NCI-H1105 treated with DMSO at 0.1 percent for 48 hours (cell line): Measurements from ENCODE around the gene CREB3L1.
A peak's percentile ranks its signal among the peaks of the same experiment; 100 is the strongest.

ENCODE experiments used
- DNase-seq: peaks from one replicate; lab custom pipeline; 2025; lab: John Stamatoyannopoulos, UW

CREB3L1 gene

DNA sequence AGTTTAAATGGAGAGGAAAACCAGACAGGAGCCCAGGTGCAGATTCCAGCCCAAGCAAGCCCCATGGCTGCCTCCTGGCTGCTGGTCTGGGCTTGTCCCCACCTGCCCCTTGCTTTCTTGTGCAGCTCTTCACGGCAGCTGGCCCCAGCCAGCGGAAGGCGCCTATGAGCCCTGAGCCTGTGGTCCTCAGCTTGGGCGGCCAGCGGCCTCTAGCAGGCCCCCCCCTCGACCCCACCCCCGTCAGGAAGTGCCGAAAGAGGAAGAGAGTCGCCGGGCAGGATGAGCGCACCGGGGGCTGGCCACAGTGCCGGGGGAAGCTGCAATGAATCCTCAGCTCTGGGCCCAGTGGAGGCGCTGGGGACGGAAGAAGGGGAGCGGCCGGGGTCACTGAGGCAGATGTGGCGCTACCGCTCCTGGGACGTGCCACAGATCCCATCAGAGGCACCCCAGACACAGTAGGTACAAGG is 67.7 kb downstream of the CREB3L1 start:
- DNase-seq = peak; percentile 93

DNA sequence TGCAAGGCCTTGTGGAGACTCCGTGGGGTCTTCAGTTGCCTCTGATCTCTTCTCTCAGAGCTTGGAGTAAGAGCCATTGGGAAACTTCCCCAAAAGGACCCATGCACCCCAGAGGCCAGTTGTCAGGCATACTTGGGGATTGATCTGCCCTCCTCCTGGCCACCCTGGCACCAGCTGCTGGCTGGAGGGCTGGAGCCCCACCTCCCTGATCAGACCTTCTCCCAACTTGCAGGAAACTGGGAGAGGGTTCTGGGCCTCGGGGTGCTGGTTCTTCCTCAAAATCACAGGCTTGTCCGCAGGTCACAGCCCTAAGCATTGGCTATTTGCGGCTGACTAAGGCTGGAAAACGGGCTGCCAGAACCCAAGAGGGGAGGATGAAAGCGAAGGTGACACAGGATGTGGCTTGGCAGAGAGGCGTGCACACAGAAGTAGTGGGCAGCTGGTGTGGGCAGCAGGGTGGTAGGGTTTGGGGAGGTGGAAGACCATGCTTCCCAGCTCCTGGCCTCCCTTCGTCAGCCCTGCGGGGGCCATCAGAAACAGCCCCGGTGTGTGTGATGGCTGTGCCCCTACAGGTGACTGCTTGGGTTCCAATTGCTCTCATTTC is 68.5 kb downstream of the CREB3L1 start:
- DNase-seq = no peak

DNA sequence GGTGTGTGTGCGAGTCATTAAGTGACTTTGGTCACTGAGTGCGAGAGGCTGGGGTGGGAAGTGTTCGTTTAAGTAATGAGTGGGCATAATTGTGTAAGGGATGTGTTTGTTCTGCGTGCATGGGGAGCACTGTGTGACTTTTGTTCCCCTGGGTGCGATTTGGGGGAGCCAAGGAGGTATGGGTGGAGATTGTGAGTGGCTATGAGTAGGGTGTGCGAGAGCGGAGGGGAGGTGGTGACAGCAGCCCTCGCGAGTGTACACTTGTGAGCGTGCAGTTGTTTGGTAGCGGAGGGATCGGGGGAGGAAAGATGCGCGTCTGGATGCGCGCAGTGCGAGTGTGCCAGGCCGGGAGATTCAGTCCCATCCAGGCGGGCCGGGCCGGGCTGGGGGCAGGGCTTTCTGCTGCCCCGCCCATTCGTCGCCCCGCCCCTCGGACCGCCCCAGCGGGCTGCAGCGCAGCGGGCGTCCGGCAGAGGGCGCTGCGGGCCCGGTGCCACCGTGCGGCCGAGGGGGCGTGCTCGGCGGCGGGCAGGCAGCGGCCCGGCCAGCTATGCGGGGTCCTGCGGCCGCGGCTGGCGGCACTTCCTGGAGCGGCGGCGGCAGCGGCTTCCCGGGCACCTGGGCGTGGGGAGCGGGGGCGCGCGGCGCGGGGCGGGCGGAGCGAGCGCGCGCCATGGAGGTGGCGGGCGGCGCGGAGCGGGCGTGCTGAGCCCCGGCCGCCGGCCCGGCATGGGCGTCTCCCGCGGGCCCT is 69.6 kb downstream of the CREB3L1 start, which contains the start of gene DGKZ:
DGKZ (plus strand) TSS at position 578 of the 751 bp plus-strand sequence. CDS start 197 bp downstream, outside the sequence.
- peak; percentile 82 for DNase-seq

DNA sequence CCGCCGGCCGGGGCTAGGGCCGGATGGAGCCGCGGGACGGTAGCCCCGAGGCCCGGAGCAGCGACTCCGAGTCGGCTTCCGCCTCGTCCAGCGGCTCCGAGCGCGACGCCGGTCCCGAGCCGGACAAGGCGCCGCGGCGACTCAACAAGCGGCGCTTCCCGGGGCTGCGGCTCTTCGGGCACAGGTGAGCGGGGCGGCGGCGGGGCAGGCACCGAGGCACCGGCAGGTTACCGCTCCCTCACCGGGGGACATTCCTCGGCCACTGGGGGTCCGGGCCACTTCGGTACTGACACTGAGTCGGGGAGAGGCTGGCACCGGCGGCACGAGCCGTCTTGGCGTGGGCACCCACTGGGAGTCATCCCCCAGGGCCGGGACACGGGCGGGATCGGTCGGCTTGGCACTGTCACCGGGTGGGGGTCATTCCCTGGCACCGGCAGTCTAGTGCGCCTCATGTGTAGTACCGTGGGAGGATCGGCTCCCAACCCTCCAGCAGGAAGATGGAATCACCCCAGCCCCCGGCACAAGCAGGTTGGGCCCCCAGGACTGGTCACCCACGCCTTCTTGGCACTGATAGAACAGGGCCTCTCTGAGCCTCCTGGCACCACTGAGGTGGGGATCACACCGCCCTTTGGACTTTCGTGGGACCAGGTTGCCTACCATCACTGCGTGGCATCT is 70.3 kb downstream of the CREB3L1 start:
- no peak for DNase-seq

DNA sequence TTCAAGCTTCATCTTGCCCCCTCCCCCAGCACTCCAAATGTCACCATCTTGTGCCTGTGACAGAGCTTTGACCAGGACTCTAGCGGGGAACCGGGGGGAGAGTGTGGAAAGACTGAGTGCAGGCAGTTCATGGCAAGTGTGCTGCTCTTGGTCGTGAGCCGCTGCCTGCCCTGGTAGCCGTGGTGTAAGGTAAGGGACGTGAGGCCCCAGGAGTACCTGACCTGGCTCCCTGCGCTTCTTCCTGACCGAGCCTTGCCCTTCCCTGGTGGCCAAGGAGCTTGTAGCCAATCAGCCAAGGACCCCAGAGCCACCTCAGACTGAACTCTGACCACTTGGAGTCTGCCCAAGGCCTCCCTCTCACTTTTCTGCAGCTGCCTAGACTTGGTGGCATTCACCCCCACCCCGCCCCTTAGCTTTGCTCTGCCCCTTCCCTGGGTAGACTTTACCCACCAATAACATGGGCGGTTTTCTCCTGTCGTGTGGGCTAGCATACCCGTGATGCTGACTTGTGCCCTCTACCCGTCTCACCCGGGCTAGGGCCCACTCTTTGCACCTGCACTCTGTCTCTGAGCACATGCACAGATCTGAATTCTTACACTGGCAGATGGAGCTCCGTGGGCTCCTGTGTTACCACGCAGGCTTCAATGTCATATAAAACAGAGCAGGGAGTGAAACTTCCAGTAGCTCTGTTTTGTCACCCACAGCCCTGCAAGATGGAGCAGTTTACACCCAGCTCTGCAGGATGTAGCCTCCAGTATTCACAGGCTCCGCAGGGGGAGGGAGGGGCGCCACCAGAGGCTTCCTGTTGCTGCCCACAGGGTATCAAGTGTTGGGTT is 71.3 kb downstream of the CREB3L1 start:
- DNase-seq = no peak

DNA sequence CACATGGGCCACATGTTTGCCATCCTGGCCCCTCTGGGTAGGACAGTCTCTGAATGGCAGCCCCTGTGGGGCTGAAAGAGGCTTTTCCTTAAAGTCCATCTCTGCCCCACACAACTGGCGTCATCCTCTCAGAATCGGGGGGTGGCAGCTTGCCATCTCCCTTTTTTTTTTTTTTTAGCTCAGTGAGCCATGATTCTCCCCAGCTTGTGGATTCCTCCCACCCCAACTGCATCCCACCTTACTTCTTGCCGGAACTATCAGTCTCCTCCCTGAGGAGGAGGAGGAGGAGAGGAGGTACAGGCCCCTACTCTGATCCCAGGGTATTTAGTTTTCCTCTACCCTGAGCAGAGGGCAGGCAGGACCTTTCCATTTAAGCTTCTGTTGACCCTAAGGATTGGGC is 73.2 kb downstream of the CREB3L1 start:
- DNase-seq = no peak

DNA sequence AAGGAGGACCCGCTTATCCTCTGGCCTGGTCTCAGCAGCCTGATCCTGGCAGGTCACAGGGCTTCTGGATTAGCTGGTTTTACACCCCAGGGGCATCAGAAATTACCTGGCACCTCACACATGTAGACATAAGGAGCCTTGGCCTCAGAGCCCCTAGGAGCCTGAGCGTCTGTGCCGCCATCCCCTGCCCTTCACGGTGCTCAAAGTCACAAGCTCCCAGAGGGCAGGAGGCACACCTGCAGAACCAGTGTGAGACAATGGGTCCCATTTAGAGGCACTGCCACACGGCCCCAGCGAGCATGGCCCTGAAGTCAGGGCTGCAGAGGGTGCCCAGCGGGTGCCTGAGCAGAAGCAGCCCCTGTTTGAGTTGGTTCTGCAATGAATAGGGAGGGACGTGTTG is 73.7 kb downstream of the CREB3L1 start:
- DNase-seq = no peak

DNA sequence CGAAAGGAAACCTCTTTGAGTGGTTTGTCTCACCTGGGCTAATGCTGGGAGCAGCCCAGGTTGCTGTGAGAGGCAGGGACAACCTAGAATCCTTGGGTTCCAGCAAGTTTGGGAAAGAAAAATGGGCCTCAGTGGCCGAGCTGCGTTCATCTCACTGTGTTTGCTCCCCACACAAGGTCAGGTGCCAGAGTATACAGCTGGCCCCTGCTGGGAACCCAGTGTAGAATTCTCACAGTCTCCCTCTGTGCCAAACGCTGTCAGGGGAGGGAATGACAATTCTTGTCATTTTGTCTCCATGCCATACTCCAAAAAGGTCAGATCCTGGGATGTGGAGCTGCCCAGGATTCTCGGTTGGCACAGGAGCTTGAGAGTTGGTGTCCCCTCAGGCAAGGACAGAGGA is 74.1 kb downstream of the CREB3L1 start:
- no peak for DNase-seq

DNA sequence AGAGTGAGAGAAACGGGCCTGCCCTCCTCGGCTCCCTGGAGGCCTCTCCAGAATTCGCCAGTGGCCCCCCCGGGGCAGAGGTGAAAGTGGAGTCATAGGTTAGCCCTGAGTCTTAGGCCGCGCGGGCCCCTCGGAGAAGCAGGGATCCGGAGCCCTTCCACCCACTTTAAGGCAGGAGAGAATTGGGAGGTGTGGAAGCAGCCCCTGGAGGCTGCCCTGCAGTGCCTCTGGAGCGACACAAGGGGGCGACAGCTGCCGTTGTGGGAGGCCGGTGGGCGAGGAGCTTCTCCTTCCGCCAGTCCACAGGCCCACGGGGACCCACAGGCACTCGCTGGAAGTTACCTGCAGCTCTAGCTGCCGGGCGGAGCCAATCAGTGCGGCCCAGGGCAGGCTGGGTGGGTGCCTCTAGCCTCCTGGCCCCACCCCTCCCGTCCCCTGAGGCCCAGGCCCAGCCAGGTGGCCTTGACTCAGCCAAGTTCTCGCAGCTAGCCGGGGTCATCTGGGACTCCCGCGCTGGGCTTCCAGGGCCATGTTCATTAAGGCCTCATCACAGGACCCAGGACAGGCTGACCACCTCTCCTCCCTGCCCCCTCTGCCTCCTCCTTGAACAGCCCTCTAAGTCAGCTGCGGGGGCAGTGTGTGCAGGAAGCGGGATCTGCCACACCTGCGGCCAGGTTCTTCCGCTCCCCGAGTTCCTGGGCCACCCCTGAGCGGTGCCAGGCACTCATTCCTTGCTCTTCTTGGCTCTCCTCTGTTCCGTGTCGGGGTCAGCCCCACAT is 74.8 kb downstream of the CREB3L1 start:
- DNase-seq = no peak

DNA sequence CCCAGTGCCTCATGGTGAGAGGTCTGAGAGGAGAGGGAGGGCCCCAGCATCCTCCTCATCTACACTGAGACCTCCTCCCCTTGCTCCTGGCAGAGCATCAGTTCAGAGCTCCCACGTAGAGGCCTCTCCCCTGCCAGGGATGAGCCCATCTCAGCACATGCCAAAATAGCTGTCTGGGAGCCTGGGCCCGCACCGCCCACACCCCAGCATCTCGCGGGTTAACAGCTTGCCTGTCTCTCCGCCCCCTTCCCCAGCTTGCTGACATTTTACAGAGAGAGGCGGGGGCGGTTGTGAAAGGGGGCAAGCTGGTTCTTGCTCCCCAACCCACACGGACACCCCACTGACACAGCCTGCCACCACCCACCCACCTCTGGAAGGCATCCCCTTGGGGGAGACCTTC is 76.2 kb downstream of the CREB3L1 start:
- no peak for DNase-seq

DNA sequence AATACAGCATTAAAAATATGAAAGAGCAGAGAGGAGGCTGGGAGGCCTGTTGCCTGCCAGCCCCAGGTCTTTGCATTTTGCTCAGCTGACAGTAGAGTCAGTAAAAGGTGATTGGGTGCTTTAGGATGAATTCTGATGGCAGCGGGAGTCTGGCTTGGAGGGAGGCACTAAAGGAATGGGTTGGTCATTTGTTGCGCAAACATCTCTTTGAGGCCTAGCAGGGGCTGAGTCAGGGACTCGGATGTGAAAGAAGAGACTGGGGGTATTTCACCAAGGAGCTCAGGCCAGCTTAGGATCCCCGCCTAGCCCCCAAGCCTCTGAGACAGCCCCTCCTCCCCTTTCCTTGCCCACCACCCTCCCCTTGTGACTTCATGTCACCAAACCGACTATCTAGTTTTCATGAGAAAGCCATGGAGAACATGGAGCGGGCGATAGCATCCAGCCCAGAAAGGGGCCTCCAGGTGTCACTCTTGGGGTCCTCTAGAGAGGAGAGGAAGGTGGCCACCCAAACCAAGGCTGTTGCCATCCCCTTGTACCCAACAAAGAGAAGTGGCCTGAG is 79.5 kb downstream of the CREB3L1 start:
- DNase-seq = no peak

DNA sequence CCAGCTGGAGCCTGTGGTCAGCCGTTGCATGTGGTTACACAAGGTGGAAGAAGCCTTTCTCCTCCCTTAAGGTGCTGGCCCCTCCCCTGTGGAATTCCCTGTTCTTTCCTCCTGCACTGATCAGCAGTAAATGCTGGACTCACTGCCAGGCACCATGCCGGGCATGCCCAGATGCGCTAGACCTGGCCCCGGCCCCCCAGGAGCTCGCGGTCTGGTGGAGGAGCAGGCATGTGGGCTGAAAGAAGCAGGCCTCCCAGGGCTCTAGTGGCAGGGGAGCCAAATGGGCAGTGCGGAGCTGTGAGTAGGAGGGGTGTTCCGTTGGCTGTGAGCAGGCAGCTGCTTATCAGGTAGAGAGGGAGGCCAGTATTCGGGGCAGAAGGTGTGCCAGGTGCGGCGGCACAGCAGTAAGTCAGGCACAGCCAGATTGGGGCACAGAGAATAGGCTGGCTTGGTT is 80.0 kb downstream of the CREB3L1 start:
- no peak for DNase-seq

DNA sequence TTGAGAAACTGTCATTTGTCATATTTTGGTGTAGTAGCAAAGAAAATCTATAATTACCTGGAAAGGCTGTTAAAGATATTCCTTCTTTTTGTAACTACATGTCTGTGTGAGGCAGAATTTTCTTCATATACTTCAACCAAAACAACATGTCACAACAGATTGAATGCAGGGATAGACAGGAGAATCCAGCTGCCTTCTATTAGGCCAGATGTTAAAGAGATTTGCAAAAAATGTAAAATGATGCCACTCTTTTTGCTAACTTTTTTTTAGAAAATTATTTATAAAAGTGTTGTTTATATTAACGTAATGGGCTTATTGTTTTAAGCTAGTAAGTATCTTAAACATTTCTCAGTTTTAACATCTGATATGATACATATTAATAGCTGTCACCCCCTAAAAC is 82.5 kb downstream of the CREB3L1 start:
- DNase-seq = no peak

DNA sequence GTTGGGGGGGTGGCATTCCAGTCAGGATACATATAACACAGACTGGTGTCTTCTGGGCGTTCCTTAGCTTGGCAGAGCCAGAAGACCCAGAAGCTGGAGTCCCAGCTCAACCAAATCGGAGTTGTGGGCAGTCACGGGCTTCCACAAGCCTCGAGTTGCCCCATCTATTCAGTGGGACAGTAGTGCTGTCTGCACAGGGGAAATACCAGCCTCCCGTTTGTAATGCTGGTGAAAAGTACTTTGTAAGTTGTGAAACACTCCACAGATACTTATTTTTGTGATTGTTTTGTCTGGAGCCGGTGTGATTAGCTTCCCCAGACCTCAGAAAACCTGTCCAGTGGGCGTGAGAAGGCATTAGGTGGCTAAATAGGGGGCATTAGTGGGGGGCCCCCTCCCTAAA is 83.4 kb downstream of the CREB3L1 start:
- DNase-seq = no peak

DNA sequence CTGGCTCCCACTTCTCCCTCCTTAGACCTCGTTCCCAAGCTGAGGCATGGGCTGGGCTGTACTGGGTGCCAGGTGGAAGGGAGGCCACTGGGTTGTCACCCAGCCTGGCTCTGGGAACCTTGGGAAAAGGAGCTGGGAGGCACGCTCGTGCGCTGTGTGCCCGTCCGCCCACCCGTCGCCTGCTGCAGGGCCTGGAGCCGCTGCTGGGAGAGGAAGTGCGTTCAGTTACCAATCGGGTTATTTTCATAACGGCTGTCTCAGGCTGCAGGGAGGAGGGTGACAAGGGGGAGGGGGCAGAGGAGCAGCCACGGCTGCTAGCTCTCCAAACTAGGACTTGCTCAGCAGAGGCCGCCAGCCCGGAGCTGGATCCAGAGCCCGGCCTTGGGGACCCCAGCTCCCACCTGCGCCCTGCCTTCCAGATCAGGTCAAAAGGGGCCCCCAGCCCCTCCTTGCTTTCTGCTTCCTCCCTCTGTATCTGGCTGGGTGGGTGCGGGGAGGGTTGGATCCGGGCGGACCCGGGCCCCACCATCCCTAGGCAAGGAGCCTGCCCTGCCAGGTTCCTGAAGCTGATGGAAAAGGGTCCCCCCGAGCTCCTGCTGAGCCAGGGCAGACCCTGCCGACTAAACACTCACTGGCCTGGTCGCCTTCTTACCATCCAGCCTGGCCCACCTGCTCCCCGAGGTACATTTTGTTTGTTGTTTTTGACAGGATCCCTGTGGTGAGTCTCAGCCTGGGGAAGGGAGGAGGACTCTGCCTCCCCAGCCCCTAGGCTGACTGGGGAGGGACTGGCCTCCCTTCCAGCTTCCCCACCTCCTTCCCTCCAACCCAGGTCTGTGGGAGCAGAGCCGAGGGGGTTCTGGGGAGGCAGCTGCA is 84.1 kb downstream of the CREB3L1 start:
- no peak for DNase-seq

DNA sequence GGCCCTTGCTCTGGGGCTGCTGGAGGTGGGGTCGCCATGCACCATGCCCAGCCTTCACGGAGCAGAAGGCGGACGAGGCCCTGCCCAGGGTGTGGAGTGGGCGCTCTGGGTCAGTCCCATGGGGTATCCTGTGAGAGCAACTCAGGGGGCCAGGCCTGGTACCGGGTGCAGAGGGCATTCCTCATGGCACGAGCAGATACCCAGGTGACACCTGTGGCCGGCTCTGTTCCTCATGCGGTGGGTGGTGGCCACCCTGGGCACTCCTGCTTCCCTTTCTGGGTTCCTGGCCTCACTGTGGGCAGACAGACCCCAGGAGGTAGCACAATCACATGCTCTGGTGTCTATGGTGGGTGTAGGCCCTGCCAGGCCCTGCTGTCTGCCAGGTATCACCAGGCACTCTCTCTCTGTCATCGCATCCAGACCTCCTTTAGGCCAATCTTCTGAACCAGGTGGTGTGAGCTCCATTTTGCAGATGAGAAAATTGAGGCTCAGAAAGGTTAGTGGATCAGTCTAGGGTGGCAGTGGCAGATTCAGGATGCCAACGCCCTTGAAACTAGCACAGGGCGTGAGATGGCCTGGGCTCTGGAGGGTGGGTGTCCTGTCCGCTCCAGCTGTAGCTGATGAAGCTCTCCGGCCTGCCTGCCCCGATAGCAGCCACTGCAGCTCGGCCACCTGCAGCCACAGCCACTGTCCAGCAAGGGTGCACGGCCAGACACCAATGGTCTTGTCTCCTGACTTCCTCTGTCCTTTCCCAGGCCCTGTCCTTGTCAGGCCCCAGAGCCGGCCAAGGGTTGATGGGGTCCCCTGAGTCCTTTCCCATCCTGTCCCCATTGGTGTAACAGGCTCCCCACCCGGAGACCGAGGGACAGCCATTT is 84.9 kb downstream of the CREB3L1 start:
- no peak for DNase-seq

DNA sequence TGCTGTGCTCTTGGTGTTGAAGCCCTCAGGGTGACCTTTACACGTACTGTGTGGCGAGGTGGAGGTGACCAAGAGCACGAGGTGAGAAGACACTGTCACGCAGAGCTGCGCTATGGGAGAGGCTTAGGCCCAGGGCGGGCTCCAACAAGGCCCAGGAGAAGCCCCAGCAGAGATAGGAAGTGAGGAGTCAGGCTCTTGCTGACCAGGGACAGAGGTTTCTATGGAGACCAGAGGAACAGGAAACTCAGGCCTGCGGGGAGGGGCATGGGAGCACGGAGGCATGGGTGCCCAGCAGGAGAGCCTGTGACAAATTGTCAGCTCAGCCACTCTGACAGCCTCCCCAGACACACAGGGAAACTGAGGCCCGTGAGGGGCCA is 85.6 kb downstream of the CREB3L1 start:
- no peak for DNase-seq

DNA sequence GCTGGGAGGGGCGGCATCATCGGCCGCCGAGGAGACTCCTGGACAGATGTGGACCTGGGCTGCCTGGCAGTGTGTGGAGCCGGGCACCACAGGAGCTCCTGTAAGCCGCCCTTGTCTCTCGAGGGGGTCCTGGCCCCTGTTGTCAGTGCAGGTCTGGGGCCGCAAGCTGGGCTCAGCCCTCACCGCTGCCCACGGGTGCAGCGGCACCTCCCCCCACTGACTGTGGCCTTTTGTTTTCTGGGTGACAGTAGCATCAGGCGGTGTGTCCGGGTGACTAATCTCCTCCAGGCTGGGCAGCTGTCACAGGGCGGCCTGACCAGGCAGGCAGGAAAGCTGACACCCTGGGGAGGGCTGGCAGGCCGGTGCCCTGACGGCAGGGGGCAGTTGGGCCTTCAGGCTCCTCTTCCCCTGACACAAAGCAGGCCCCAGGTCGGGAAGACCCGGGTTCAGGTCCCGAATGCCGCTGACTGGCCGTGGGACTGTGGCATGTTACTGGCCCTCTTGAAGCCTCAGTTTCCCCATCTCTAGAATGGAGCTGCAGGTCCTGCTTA is 86.1 kb downstream of the CREB3L1 start:
- no peak for DNase-seq

DNA sequence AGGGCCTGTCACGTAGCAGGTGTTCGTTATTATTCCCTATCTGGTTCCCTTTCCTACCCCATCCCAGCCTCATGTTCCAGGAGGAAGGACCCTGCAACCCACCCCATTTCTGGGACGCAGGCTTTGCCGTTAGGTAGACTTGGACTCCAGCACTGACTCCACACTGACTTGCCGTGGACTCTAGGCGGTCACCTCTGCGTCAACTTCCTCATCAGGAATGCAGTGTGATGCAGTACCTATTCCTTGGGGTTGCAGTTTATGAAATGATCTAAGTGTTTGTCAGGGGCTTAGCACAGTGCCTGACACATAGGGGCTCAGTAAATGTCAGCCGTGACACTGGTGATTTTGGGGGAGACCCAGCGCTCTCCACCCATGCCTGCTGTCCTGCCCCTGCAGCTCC is 86.6 kb downstream of the CREB3L1 start:
- DNase-seq = no peak
